Measurements from ENCODE around the gene PIP4K2A. TPM values are rescaled to one million over a fixed set of nuclear protein-coding genes. Genes with fewer than 3 reads are reported as not detected.

Gene PIP4K2A
- total and polyA plus RNA-seq, 2 of the 8 experiments (the other 6 are each of a cell fraction or from before 2014, with no cell fraction given) = 19.0 to 60.9 TPM

DNA sequence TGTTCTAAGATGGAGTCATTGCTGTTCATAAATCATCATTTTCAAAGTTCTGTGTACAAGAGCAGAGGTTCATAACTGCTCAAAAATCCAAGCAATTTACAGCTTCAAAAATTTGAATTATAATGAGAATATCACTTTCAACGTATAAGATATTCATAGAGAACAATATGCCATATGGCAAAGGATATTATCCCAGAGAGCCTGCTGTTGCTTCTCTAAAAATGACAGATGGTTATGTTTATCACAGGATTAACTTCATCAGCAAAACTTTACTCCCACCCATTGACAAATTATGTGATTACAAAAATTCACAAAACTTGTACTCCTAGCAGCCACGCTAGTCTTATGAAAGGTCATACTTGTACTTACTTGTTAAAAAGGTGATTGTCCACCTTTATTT, 105.1 kb downstream of the PIP4K2A start (continued):
- TF ChIP-seq, protein P1, sequence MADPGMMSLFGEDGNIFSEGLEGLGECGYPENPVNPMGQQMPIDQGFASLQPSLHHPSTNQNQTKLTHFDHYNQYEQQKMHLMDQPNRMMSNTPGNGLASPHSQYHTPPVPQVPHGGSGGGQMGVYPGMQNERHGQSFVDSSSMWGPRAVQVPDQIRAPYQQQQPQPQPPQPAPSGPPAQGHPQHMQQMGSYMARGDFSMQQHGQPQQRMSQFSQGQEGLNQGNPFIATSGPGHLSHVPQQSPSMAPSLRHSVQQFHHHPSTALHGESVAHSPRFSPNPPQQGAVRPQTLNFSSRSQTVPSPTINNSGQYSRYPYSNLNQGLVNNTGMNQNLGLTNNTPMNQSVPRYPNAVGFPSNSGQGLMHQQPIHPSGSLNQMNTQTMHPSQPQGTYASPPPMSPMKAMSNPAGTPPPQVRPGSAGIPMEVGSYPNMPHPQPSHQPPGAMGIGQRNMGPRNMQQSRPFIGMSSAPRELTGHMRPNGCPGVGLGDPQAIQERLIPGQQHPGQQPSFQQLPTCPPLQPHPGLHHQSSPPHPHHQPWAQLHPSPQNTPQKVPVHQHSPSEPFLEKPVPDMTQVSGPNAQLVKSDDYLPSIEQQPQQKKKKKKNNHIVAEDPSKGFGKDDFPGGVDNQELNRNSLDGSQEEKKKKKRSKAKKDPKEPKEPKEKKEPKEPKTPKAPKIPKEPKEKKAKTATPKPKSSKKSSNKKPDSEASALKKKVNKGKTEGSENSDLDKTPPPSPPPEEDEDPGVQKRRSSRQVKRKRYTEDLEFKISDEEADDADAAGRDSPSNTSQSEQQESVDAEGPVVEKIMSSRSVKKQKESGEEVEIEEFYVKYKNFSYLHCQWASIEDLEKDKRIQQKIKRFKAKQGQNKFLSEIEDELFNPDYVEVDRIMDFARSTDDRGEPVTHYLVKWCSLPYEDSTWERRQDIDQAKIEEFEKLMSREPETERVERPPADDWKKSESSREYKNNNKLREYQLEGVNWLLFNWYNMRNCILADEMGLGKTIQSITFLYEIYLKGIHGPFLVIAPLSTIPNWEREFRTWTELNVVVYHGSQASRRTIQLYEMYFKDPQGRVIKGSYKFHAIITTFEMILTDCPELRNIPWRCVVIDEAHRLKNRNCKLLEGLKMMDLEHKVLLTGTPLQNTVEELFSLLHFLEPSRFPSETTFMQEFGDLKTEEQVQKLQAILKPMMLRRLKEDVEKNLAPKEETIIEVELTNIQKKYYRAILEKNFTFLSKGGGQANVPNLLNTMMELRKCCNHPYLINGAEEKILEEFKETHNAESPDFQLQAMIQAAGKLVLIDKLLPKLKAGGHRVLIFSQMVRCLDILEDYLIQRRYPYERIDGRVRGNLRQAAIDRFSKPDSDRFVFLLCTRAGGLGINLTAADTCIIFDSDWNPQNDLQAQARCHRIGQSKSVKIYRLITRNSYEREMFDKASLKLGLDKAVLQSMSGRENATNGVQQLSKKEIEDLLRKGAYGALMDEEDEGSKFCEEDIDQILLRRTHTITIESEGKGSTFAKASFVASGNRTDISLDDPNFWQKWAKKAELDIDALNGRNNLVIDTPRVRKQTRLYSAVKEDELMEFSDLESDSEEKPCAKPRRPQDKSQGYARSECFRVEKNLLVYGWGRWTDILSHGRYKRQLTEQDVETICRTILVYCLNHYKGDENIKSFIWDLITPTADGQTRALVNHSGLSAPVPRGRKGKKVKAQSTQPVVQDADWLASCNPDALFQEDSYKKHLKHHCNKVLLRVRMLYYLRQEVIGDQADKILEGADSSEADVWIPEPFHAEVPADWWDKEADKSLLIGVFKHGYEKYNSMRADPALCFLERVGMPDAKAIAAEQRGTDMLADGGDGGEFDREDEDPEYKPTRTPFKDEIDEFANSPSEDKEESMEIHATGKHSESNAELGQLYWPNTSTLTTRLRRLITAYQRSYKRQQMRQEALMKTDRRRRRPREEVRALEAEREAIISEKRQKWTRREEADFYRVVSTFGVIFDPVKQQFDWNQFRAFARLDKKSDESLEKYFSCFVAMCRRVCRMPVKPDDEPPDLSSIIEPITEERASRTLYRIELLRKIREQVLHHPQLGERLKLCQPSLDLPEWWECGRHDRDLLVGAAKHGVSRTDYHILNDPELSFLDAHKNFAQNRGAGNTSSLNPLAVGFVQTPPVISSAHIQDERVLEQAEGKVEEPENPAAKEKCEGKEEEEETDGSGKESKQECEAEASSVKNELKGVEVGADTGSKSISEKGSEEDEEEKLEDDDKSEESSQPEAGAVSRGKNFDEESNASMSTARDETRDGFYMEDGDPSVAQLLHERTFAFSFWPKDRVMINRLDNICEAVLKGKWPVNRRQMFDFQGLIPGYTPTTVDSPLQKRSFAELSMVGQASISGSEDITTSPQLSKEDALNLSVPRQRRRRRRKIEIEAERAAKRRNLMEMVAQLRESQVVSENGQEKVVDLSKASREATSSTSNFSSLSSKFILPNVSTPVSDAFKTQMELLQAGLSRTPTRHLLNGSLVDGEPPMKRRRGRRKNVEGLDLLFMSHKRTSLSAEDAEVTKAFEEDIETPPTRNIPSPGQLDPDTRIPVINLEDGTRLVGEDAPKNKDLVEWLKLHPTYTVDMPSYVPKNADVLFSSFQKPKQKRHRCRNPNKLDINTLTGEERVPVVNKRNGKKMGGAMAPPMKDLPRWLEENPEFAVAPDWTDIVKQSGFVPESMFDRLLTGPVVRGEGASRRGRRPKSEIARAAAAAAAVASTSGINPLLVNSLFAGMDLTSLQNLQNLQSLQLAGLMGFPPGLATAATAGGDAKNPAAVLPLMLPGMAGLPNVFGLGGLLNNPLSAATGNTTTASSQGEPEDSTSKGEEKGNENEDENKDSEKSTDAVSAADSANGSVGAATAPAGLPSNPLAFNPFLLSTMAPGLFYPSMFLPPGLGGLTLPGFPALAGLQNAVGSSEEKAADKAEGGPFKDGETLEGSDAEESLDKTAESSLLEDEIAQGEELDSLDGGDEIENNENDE (IDR thresholded peaks at IDR 0.05; ENCODE audit: insufficient replicate concordance, low read length) = no peak
- TF ChIP-seq, protein P2, sequence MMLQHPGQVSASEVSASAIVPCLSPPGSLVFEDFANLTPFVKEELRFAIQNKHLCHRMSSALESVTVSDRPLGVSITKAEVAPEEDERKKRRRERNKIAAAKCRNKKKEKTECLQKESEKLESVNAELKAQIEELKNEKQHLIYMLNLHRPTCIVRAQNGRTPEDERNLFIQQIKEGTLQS (IDR thresholded peaks at IDR 0.05; ENCODE audit: insufficient read depth, low read depth, low read length) = no peak
- TF ChIP-seq HDAC6 (IDR thresholded peaks at IDR 0.05; ENCODE audit: low read depth, low read length) (no peak), JUND (IDR thresholded peaks at IDR 0.05; ENCODE audit: low read length) (no peak), CBX5 (IDR thresholded peaks at IDR 0.05; ENCODE audit: low read depth, low read length) (no peak), RFX5 (IDR thresholded peaks at IDR 0.05; ENCODE audit: borderline replicate concordance, low read depth, low read length) (no peak), EGR1 (IDR thresholded peaks at IDR 0.05; ENCODE audit: borderline replicate concordance, low read depth, low read length) (no peak), BACH1 (IDR thresholded peaks at IDR 0.05; ENCODE audit: low read length) (no peak)
- TF ChIP-seq, protein P3, sequence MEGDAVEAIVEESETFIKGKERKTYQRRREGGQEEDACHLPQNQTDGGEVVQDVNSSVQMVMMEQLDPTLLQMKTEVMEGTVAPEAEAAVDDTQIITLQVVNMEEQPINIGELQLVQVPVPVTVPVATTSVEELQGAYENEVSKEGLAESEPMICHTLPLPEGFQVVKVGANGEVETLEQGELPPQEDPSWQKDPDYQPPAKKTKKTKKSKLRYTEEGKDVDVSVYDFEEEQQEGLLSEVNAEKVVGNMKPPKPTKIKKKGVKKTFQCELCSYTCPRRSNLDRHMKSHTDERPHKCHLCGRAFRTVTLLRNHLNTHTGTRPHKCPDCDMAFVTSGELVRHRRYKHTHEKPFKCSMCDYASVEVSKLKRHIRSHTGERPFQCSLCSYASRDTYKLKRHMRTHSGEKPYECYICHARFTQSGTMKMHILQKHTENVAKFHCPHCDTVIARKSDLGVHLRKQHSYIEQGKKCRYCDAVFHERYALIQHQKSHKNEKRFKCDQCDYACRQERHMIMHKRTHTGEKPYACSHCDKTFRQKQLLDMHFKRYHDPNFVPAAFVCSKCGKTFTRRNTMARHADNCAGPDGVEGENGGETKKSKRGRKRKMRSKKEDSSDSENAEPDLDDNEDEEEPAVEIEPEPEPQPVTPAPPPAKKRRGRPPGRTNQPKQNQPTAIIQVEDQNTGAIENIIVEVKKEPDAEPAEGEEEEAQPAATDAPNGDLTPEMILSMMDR (IDR thresholded peaks at IDR 0.05; ENCODE audit: control extremely low read depth in 1 of 3, insufficient read depth in 1 of 3, low read depth in 1 of 3, low read length in 3 of 3) = no peak

All from H1 (cell line).